ENCODE data around the gene VWA1.
A peak's percentile ranks its signal among the peaks of the same experiment; 100 is the strongest.
"Not testable (repeated sequence)": the region's sequence is repeated elsewhere in the genome, so short reads cannot be mapped to it uniquely, and the experiment has no call there.

The VWA1 gene

DNA sequence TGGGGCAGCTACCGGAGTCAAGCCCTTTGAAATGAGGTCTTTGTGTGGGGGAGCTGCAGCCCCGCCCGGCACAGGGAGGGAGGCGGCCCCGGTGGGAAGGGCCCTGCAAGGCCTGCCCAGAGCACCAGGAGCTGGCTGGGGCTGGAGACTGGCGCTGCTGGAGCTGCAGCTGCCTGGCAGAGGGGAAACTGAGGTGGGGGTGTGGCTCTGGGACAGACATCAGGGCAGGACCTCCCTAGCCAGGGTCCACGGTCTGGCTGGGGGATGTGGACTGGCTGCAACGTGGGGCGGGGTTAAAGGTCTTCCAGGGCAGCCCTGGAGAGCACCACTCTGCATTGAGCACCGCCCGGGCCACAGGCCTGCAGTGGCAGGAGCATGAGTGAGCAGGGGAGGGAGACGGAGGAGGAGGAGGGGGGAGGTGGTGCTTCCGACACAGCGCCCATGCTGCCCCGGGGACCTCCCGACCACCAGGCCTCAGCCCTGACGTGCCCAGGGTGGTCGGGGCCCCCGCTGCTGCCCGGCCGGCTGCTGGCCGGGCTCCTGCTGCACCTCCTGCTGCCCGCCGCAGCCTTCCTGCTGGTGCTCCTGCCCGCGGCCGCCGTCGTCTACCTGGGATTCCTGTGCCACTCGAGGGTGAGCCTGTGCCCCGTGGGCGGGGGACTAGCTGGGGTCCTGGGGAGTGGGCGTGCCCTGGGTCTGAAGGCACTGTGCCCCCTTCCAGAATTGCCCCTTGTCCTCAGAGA, 9.6 kb upstream of the VWA1 start:
- Mint-ChIP-seq H3K27ac (no peak overlapping the region), H3K4me1 (ENCODE audit: low read depth) (peaks cover 12% of the 10 kb centered on the region), H3K36me3 (ENCODE audit: low read depth) (no peaks in the 10 kb centered on the region), H3K9me3 (no peaks in the 10 kb centered on the region), H3K27me3 (peaks cover 24% of the 10 kb centered on the region), H3K4me3 (no peak overlapping the region)

DNA sequence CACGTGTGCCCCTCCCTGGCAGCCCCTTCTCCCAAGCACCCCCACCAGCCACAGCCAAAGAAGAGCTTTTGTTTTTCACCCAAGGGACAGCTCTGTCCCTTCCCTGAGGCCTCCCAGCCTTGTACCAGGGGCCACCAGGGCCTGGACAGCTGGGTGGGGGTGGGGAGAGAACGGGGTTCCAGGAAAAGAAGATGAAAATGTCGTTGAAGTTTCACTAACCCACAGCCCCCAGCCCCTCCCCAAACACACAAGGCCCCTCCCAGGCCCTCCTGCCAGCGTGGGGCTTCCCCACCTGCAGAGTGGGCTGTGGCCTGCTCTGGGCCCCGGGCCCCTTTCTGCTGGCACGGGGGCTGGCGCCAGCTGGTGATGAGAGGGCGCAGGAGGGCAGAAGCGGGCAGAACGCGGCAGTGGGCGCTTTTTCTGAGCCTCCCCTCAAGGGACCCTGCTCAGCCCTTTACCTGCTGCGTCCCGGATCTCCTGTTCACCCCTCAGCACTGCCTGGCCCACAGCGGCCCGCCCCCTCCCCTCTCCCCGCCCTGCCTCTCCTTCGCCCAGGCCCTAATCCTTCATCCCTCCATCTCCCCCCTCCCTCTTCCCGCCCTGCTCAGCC, 8.9 kb upstream of the VWA1 start:
- peaks cover 12% of the 10 kb centered on the region for H3K4me1 Mint-ChIP-seq (ENCODE audit: low read depth)
- peaks cover 24% of the 10 kb centered on the region for H3K27me3 Mint-ChIP-seq
- no peak overlapping the region for H3K27ac Mint-ChIP-seq
- no peaks in the 10 kb centered on the region for H3K9me3 Mint-ChIP-seq
- no peaks in the 10 kb centered on the region for H3K36me3 Mint-ChIP-seq (ENCODE audit: low read depth)
- H3K4me3 Mint-ChIP-seq = no peak overlapping the region

DNA sequence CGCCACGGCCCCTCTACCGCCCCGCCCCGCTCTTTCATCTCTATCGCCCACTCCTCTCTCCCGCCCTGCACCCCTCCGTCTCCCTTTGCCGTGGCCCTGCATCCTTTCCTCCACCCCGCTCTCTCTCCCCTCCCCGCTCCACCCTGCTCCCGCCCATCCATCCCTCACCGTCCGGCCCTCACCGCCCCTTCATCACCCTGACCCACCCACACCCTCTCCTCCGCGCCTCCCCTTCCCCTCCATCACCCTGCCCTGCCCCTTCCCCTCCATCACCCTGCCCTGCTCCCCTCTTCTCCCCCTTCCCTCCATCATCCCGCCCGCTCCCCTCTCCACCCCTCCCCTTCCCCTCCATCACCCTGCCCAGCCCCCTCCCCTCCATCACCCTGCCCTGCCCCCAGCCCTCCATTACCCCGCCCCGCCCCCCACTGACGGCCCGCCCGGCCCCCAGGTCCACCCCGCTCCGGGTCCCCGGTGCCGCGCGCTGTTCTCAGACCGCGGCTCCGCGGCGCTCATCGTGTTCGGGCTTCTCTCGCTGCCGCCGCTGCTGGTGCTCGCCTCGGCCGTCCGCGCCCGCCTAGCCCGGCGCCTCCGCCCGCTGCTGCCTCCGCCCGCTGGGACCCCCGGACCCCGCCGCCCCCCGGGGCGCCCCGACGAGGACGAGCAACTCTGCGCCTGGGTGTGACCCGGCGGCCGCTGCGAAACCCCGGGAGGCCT, 8.2 kb upstream of the VWA1 start:
- Mint-ChIP-seq H3K4me1 (ENCODE audit: low read depth) (peaks cover 12% of the 10 kb centered on the region), H3K27ac (no peak overlapping the region), H3K9me3 (no peaks in the 10 kb centered on the region), H3K36me3 (ENCODE audit: low read depth) (no peaks in the 10 kb centered on the region), H3K27me3 (peaks cover 24% of the 10 kb centered on the region), H3K4me3 (no peak overlapping the region)

DNA sequence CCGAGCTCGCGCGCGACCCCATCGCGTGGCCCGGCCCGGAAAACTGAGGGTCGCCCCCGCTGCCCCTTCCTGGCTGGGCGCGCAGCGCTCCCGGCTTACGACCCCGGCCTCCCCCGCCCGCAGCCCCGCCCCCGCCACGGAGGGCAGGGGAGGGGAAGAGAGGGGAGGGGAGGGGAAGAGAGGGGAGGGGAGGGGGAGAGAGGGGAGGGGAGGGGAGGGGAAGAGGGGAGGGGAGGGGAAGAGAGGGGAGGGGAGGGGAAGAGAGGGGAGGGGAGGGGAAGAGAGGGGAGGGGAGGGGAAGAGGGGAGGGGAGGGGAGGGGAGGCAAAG, 7.7 kb upstream of the VWA1 start:
- Mint-ChIP-seq H3K27me3 (peaks cover 21% of the 10 kb centered on the region), H3K9me3 (no peaks in the 10 kb centered on the region), H3K36me3 (ENCODE audit: low read depth) (no peaks in the 10 kb centered on the region), H3K4me1 (ENCODE audit: low read depth) (peaks cover 9% of the 10 kb centered on the region), H3K27ac (no peak overlapping the region), H3K4me3 (no peak overlapping the region)

DNA sequence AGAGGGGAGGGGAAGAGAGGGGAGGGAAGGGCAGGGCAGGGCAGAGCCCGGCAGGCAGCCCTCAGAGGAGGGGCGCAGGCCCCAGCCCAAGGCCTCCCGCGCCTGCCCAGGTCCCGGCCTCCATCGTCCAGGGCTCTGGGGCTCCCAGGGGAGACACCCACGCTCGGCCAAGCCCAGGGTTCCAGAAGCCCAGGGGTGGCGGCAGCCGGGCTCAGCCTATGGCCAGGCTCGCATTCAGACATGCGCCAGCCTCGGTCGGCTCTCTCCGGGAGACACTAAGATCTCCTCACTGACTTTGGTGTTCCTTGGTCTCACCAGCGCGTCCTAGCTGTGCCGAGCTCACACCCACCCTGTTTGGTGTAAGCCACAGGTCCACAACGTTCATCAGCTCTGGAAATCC, 7.3 kb upstream of the VWA1 start:
- Mint-ChIP-seq H3K4me3 (peak overlapping the region; percentile 11), H3K27ac (no peak overlapping the region), H3K9me3 (no peaks in the 10 kb centered on the region), H3K27me3 (peaks cover 17% of the 10 kb centered on the region), H3K4me1 (ENCODE audit: low read depth) (peaks cover 5% of the 10 kb centered on the region), H3K36me3 (ENCODE audit: low read depth) (no peaks in the 10 kb centered on the region)

DNA sequence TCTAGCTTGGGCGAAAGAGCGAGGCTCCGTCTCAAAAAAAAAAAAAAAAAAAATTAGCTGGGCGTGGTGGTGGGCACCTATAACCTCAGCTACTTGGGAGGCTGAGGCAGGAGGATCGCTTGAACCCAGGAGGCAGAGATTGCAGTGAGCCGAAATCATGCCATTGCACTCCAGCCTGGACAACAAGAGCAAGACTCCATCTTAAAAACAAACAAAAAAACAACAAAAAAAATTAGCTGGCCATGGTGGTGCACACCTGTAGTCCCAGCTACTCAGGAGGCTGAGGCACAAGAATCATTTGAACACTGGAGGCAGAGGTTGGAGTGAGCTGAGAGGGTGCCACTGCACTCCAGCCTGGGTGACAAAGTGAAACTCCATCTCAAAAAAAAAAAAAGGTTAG, 6.5 kb upstream of the VWA1 start:
- not testable (repeated sequence) for H3K27ac Mint-ChIP-seq; H3K9me3 Mint-ChIP-seq; H3K36me3 Mint-ChIP-seq (ENCODE audit: low read depth); H3K4me1 Mint-ChIP-seq (ENCODE audit: low read depth); H3K4me3 Mint-ChIP-seq
- peaks cover 16% of the 10 kb centered on the region for H3K27me3 Mint-ChIP-seq

DNA sequence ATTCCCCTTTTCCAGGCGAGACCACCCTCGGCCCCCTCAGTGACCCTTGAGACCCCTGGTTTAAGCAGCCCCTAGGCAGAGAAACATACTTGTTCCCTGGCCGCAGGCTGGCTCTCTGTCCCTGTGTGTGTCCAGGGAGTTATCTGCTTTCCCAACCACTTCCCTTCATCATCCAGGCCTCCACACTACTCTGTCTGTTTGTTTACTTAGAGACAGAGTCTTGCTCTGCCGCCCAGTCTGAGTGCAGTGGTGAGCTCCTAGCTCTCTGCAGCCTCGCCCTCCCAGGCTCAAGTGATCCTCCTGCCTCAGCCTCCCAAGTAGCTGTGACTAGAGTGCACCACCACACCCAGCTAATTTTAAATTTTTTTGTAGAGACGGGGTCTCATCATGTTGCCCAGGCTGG, 5.8 kb upstream of the VWA1 start:
- no peak overlapping the region for H3K27ac Mint-ChIP-seq
- H3K27me3 Mint-ChIP-seq = peaks cover 16% of the 10 kb centered on the region
- no peak overlapping the region for H3K4me3 Mint-ChIP-seq
- no peaks in the 10 kb centered on the region for H3K36me3 Mint-ChIP-seq (ENCODE audit: low read depth)
- H3K9me3 Mint-ChIP-seq = no peaks in the 10 kb centered on the region
- peaks cover 14% of the 10 kb centered on the region for H3K4me1 Mint-ChIP-seq (ENCODE audit: low read depth)

DNA sequence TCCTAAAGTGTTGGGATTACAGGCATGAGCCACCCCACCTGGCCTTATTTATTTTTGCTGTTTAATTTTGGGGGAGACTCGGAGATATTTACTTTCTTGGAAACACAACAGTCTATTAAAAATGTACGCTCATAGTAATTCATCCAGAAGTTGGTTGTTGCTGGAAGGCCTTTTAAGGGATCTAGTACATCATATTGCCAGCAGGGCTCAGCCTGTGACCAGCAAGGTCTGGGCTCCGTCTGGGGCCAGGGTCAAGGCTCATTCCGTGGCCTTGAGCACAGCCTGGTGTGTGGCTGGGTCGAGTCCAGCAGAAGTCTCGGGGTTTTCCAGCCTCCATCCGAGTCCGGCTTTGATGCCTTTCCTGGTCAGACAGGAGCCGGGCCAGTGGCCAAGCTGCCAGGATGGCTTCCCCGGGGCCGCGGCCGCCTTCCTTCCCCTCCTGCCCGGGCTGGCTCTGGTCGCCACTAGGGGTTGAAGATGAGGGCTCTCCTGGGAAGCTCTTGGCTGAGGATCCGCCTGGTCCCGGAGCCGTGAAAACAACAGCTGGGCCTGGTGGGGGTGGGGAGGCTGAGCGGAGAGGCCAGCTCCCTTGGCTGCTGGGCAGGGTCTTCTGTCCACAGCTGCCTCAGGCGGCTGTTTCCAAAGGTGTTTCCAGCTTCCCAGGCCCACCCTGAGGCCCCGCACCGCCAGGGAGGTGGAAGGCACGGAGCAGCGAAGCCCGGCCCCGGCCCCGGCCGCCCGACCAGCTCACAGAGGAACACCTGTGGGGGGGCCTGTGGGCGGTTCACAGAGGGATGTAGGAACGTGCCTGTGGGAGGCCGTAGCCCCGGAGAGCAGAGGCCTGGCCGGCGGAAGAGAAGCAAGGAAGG, 5.1 kb upstream of the VWA1 start:
- Mint-ChIP-seq H3K27ac (no peak overlapping the region), H3K9me3 (no peaks in the 10 kb centered on the region), H3K36me3 (ENCODE audit: low read depth) (no peaks in the 10 kb centered on the region), H3K4me3 (no peak overlapping the region), H3K4me1 (ENCODE audit: low read depth) (peaks cover 20% of the 10 kb centered on the region), H3K27me3 (peaks cover 18% of the 10 kb centered on the region)

DNA sequence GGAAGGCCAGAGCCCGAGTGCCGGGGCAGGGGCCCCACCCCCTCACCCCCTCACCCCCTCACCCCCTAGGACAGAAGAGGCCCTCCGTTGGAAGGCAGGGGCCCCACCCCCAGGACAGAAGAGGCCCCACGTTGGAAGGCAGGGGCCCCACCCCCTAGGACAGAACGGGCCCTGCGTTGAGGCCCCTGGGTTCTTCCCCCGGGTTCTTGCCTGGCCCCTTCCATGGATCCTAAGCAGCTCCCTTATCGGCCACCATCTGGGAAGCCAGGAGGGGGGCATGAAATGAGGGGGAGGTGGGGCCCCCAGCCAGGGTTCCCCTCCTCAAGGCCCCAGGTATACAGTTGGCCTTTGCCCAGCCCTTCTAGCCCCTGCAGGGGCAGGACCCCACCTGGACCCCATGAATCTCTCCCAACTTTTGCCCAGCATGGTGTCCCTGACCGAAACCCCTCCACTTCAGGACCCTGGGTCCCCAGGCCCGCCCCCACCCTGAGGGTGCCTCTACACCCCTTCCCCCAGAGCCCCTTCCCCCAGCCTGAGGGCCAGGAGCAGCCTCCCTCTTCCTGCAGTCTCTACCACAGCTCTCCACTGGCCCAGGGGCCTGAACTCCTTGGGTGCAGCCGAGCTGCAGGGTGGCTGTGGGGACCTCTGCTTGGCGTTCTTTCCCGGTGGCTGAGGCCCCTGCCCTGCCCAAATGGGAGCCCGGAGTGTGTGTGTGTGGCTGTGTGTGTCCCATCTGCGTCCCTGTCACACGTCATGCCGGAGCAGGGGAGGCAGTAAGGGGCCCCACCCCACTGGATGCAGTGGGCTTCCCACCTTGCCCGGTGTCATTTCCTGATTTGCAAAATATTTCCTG, 4.3 kb upstream of the VWA1 start:
- peaks cover 22% of the 10 kb centered on the region for H3K4me1 Mint-ChIP-seq (ENCODE audit: low read depth)
- peaks cover 18% of the 10 kb centered on the region for H3K27me3 Mint-ChIP-seq
- no peak overlapping the region for H3K4me3 Mint-ChIP-seq
- no peak overlapping the region for H3K27ac Mint-ChIP-seq
- no peaks in the 10 kb centered on the region for H3K36me3 Mint-ChIP-seq (ENCODE audit: low read depth)
- no peaks in the 10 kb centered on the region for H3K9me3 Mint-ChIP-seq

DNA sequence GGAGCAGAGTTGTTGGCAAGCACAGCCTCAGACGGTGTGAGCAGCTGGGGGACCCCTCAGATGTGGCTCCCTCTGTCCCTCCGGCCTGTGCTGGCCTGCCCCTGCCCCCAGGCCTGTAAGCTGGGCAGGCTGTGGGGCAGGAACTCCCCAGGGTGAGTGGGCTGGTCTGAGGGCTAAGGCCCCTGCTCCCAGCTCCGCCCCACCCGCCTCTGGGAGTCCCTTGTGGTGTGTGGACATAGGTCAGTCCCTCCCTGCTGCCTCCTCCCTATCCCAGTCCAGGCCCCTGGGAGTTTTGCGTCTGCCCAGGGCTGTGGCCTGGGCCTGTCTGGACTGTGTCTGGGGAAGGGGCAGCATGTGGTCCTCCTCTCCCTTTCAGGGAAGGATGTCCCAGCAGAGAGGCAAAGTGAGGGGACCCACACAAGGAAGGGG, 3.6 kb upstream of the VWA1 start:
- H3K9me3 Mint-ChIP-seq = no peaks in the 10 kb centered on the region
- H3K4me3 Mint-ChIP-seq = no peak overlapping the region
- no peak overlapping the region for H3K27ac Mint-ChIP-seq
- peaks cover 23% of the 10 kb centered on the region for H3K4me1 Mint-ChIP-seq (ENCODE audit: low read depth)
- no peaks in the 10 kb centered on the region for H3K36me3 Mint-ChIP-seq (ENCODE audit: low read depth)
- peaks cover 21% of the 10 kb centered on the region for H3K27me3 Mint-ChIP-seq

DNA sequence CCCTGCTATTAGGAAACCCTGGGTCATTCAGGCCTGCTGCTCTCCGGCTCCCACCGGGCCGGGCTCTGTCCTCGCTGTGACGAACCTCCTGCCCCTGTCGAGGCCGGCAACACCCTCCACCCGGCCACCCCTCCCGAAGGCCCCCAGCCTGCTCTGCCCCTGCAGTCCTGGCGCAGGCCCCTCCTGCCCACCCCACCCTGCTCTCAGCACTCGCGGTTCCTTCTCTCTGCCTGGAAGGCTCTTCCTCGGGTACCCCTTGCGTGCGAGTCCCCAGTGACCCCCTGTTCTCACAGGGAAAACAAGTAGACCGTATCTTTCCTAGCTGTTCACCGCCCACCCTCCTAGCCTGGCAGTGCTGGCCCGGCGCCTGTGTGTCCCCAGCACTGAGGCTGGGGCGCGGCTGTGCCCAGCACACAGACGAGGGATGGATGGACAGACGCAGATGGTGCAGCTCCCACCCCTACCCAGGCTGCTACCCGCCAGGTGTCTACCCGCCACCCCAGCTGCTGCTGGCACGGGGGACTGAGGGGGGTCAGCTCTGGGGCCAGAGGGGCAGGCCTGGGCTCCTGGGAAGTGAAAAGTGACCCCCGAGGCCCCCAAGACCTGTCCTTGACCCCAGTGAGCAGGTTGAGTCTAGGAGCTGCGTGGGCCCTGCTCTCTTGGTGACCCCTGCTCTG, 3.1 kb upstream of the VWA1 start:
- no peaks in the 10 kb centered on the region for H3K36me3 Mint-ChIP-seq (ENCODE audit: low read depth)
- H3K27ac Mint-ChIP-seq = no peak overlapping the region
- H3K9me3 Mint-ChIP-seq = no peaks in the 10 kb centered on the region
- no peak overlapping the region for H3K4me3 Mint-ChIP-seq
- H3K4me1 Mint-ChIP-seq (ENCODE audit: low read depth) = peaks cover 23% of the 10 kb centered on the region
- H3K27me3 Mint-ChIP-seq = peaks cover 21% of the 10 kb centered on the region

DNA sequence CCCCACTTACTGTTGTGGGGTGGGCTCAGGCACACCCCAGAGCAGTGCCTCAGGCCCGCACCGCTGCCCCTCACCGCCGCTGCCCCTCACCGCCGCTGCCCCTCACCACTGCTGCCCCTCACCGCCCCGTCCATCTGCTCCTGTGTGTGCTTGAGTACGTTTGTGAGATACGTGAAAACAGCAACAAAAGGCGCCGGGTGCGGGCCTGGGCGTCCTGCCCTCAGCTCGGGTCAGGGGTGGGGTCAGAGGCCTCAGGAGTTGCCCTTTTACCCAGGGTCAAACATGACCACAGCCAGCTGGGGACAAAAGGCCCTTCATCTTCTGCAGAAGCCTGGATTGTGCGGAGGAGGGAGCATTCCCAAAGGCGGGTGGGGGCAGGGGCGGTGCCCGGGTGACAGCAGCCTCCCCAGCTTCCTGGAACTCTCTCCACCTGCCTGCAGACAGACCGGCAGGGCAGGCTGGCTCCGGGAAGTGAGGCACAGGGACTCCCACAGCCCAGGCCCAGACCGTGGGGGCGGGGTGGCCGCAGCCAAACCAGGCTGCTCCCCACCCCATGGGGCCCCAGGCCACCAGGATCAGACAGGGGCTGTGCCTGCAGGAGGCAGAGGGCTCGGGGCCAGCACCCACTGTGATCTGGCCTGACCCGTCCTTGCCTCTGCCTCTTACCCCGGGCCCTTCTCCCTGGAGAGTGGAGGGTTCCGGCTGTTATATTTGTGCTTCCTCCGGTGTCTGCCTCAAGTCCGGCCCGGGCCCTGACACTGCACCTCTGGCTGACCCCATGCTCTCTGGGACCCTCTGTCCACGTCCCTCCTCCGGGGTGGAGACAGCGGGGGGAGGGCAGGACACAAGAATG, 2.3 kb upstream of the VWA1 start:
- H3K27ac Mint-ChIP-seq = peak overlapping the region; percentile 55
- H3K4me1 Mint-ChIP-seq (ENCODE audit: low read depth) = peaks cover 23% of the 10 kb centered on the region
- peaks cover 21% of the 10 kb centered on the region for H3K27me3 Mint-ChIP-seq
- H3K4me3 Mint-ChIP-seq = peak overlapping the region; percentile 51
- H3K36me3 Mint-ChIP-seq (ENCODE audit: low read depth) = no peaks in the 10 kb centered on the region
- no peaks in the 10 kb centered on the region for H3K9me3 Mint-ChIP-seq

DNA sequence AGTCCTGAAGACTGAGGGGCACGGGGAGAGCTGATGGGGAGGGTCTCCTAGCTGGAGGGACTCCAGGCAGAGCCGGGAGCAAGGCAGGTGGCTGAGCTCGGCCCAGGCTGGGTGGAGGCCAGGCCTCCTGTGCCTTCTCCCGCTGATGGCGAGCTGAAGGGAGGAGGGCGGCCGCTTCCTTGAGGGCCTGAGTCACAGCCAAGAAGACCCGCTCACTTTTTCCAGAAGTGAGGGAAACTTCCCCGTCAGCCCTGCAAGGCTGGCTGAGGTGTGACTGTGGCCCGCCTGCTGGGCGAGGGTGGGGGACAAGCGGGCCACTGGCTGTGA, 1.7 kb upstream of the VWA1 start:
- peaks cover 20% of the 10 kb centered on the region for H3K4me1 Mint-ChIP-seq (ENCODE audit: low read depth)
- peaks cover 17% of the 10 kb centered on the region for H3K27me3 Mint-ChIP-seq
- no peaks in the 10 kb centered on the region for H3K9me3 Mint-ChIP-seq
- peak overlapping the region; percentile 55 for H3K27ac Mint-ChIP-seq
- H3K36me3 Mint-ChIP-seq (ENCODE audit: low read depth) = no peaks in the 10 kb centered on the region
- peak overlapping the region; percentile 51 for H3K4me3 Mint-ChIP-seq

All from stimulated activated naive CD8-positive, alpha-beta T cell treated with anti-CD3 and anti-CD28 coated beads, Interleukin-15, Interleukin-2, amounts not matched to agents 100 ng/mL and 50 ng/mL, for 24 hours (primary cell).